ENCODE results near the gene TOMM6.

TOMM6 gene

DNA sequence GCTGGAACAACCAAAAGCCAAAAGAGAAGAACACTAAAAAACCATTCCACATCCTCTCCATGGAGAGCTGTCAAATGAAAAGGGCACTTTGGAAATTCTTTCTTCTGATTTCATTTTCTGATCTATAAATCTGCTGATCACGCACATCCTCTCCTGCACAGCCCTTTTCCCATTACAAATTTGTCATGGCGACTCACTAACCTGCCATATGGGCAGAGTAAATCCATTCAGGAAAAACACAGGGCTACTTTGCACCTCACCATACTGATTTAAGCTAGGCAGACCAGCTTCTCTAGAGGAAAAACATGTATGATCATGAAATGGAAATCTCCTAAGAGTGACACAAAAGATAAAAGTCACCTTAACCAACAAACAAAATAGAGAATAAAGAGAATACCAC is 26.0 kb downstream of the TOMM6 start:
- H3K4me3 ChIP-seq (ENCODE audit: low read depth, low read length), result no peak overlapping the region
- no peaks in the 10 kb centered on the region for H3K4me1 ChIP-seq
- TF ChIP-seq, protein P1, sequence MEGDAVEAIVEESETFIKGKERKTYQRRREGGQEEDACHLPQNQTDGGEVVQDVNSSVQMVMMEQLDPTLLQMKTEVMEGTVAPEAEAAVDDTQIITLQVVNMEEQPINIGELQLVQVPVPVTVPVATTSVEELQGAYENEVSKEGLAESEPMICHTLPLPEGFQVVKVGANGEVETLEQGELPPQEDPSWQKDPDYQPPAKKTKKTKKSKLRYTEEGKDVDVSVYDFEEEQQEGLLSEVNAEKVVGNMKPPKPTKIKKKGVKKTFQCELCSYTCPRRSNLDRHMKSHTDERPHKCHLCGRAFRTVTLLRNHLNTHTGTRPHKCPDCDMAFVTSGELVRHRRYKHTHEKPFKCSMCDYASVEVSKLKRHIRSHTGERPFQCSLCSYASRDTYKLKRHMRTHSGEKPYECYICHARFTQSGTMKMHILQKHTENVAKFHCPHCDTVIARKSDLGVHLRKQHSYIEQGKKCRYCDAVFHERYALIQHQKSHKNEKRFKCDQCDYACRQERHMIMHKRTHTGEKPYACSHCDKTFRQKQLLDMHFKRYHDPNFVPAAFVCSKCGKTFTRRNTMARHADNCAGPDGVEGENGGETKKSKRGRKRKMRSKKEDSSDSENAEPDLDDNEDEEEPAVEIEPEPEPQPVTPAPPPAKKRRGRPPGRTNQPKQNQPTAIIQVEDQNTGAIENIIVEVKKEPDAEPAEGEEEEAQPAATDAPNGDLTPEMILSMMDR (IDR thresholded peaks at IDR 0.05; ENCODE audit: low read depth, low read length), result no peak
- H3K27me3 ChIP-seq, result no peaks in the 10 kb centered on the region
- H3K9me3 ChIP-seq, result no peaks in the 10 kb centered on the region
- no peak for DNase-seq
- H3K36me3 ChIP-seq, result no peaks in the 10 kb centered on the region

DNA sequence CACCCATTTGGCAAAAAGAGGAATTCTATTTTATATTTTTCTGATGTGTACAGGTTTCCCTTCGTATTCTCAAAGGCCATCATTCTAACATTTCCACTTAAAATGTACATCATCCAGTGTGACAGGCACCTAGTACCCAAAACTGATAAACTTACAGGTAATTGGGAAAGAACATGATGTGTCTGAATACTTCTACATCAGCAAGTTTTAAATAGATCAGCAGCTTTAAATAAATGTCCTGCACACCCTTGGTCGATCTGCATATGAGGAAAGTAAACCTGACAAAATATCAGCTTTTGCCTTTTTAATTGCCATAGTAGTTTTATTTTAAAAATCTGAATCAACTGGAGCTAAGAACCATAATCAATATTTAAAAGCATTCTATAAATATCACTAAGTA is 26.5 kb downstream of the TOMM6 start:
- H3K4me3 ChIP-seq (ENCODE audit: low read depth, low read length), result no peak overlapping the region
- no peaks in the 10 kb centered on the region for H3K36me3 ChIP-seq
- TF ChIP-seq, protein P1 (IDR thresholded peaks at IDR 0.05; ENCODE audit: low read depth, low read length), result no peak
- H3K27me3 ChIP-seq, result no peaks in the 10 kb centered on the region
- H3K4me1 ChIP-seq, result no peaks in the 10 kb centered on the region
- no peaks in the 10 kb centered on the region for H3K9me3 ChIP-seq
- no peak for DNase-seq

DNA sequence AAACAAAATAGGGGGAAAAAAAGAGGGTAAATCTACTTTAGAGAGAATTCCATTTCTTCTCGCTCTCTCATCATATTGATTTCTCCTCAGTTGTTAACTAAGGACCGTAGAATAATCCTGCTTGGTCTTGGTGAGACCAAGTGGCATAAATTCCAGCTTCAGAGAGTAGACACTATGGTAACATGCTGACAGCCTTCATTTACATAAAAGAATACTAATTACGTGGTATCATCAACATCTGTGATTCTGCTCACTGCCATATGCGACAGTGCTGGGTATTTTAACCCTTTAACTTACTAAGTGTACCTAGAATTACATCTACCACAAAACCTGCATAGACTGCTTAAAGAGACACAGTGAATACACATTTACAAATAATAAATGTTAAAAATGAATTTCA is 27.1 kb downstream of the TOMM6 start:
- DNase-seq, result no peak
- no peaks in the 10 kb centered on the region for H3K36me3 ChIP-seq
- TF ChIP-seq, protein P1 (IDR thresholded peaks at IDR 0.05; ENCODE audit: low read depth, low read length), result no peak
- H3K4me3 ChIP-seq (ENCODE audit: low read depth, low read length), result no peak overlapping the region
- H3K27me3 ChIP-seq, result no peaks in the 10 kb centered on the region
- H3K4me1 ChIP-seq, result no peaks in the 10 kb centered on the region
- H3K9me3 ChIP-seq, result no peaks in the 10 kb centered on the region

DNA sequence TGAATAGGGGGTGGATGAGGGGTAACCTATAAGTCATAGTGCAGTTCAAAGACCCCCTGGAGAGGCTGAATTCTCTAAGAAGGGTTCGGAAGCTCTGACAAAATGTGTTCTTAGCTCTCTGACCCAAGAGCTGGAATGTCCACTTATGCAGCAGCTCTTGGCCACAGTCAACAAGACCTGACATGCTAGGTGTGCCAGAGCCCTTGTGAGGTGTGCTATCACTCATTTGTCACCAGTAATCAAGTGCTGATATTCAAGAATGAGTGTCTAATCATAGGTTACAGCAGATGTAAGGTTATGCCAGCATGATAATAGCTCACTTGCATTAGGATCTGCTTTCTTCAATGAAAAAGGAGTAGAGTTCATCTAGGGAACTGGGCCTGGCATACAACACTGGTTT is 28.1 kb downstream of the TOMM6 start:
- no peak overlapping the region for H3K4me3 ChIP-seq (ENCODE audit: low read depth, low read length)
- H3K9me3 ChIP-seq, result no peaks in the 10 kb centered on the region
- DNase-seq, result no peak
- TF ChIP-seq, protein P1 (IDR thresholded peaks at IDR 0.05; ENCODE audit: low read depth, low read length), result no peak
- H3K27me3 ChIP-seq, result no peaks in the 10 kb centered on the region
- H3K4me1 ChIP-seq, result no peaks in the 10 kb centered on the region
- no peaks in the 10 kb centered on the region for H3K36me3 ChIP-seq

DNA sequence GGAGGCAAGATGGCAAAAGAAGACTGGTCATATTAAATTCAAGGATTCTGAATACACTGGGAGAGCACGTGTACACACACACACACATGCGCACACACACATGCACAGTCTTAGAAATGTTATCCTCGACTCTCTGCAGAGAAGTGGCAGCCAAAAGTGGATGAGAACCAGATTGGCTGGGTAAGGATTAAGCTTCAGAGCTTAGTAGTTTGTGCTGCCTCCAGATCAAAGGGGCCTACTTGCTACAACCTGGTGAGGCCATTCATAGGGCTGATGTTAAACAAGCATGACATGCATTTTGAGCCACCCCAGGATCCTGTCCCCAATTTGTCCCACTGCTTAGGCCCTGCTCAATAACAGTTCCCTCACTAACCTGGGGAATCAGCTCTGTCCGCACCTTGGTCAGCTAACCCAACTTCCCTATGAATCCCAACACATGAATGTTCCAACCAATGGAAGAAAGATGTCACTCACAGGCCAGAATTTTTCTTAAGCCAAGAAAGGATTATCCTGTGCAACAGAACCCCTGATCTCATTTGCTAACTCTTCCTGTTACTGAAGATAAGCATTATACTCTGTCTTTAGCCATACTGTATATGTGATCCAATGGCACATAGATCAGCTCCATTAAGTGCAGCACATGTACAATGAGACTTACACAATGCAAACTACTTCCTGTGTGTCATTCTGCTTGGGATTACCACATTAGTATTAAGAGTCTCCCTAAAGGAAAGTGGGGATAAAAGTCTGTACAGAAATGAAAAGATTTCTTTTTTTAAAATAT is 31.0 kb downstream of the TOMM6 start:
- no peaks in the 10 kb centered on the region for H3K36me3 ChIP-seq
- no peaks in the 10 kb centered on the region for H3K9me3 ChIP-seq
- H3K4me1 ChIP-seq, result no peaks in the 10 kb centered on the region
- no peak overlapping the region for H3K4me3 ChIP-seq (ENCODE audit: low read depth, low read length)
- no peaks in the 10 kb centered on the region for H3K27me3 ChIP-seq
- no peak for DNase-seq
- TF ChIP-seq, protein P1 (IDR thresholded peaks at IDR 0.05; ENCODE audit: low read depth, low read length), result no peak

DNA sequence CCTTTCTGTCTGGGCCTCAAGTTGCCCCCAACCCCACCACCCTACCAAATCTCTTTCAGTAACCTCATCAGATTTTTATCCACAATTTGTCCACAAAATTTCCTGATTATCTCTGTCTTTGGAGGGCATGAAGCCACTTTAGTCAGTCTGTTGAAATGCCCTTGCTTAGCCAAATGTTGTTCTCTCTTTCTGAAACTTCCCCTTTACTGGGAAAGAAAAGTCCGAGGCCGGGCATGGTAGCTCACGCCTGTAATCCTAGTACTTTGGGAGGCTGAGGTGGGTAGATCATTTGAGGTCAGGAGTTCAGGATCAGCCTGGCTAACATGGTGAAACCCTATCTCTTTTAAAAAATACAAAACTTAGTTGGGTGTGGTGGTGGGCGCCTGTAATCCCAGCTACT is 33.8 kb downstream of the TOMM6 start:
- no peak for DNase-seq
- Histone ChIP-seq H3K9me3 (no peaks in the 10 kb centered on the region), H3K36me3 (no peaks in the 10 kb centered on the region), H3K4me1 (no peaks in the 10 kb centered on the region), H3K4me3 (ENCODE audit: low read depth, low read length) (no peak overlapping the region), H3K27me3 (no peaks in the 10 kb centered on the region)
- TF ChIP-seq, protein P1 (IDR thresholded peaks at IDR 0.05; ENCODE audit: low read depth, low read length), result no peak

Measured in BE2C (cell line).